DOHH2 (cell line): ENCODE data around the gene MED17.

Experiments
- H3F3A ChIP-seq: fragments of 200-600 bp; sonication (generic), shearing (Covaris generic); 2 replicates; pipeline ENCODE4 v1.6.0; 2016; ENCODE audit warnings: antibody characterized with exemption, mild to moderate bottlenecking; ENCODE audit not compliant: control insufficient read depth, insufficient read depth
- H3K27ac ChIP-seq: fragments of 200-600 bp; sonication (generic); 2 replicates; pipeline ENCODE4 v1.5.1; 2014; ENCODE audit warnings: low read depth, mild to moderate bottlenecking, low read length, moderate library complexity
- H3K27me3 ChIP-seq: fragments of 200-600 bp; sonication (generic); 2 replicates; pipeline ENCODE4 v1.6.1; 2014; ENCODE audit warnings: mild to moderate bottlenecking, low read length, mixed read lengths; ENCODE audit not compliant: control insufficient read depth
- H3K36me3 ChIP-seq: fragments of 200-600 bp; sonication (generic); 2 replicates; pipeline ENCODE4 v1.6.1; 2014; ENCODE audit warnings: mild to moderate bottlenecking, low read length, moderate library complexity, mixed read lengths; ENCODE audit not compliant: control insufficient read depth
- H3K4me1 ChIP-seq: fragments of 200-600 bp; sonication (generic); 2 replicates; pipeline ENCODE4 v1.6.1; 2014; ENCODE audit warnings: mild to moderate bottlenecking, low read length, mixed read lengths; ENCODE audit not compliant: control insufficient read depth
- H3K4me2 ChIP-seq: fragments of 200-600 bp; sonication (generic); 2 replicates; pipeline ENCODE4 v1.6.0; 2014; ENCODE audit warnings: mild to moderate bottlenecking, low read length, moderate library complexity
- H3K4me3 ChIP-seq: fragments of 200-600 bp; sonication (generic); 2 replicates; pipeline ENCODE4 v1.5.1; 2014; ENCODE audit warnings: mild to moderate bottlenecking, low read length, mixed read lengths
- H3K79me2 ChIP-seq: fragments of 200-600 bp; sonication (generic); 2 replicates; pipeline ENCODE4 v1.6.1; 2014; ENCODE audit warnings: mild to moderate bottlenecking, low read length, mixed read lengths; ENCODE audit not compliant: control insufficient read depth
- H3K9me2 ChIP-seq: fragments of 200-600 bp; sonication (generic); replicated peaks from 2 replicates; pipeline ENCODE4 v1.6.1; 2014; ENCODE audit warnings: mild to moderate bottlenecking, low read length, mixed read lengths; ENCODE audit not compliant: control insufficient read depth
- H3K9me3 ChIP-seq: fragments of 200-600 bp; sonication (generic); 2 replicates; pipeline ENCODE4 v1.6.1; 2014; ENCODE audit warnings: antibody characterized with exemption, low read length, mixed read lengths; ENCODE audit not compliant: control insufficient read depth, insufficient read depth
- H4K20me1 ChIP-seq: fragments of 200-600 bp; sonication (generic); 2 replicates; pipeline ENCODE4 v1.6.0; 2014; ENCODE audit warnings: low read depth, mild to moderate bottlenecking, antibody characterized with exemption, low read length, moderate library complexity; ENCODE audit not compliant: control insufficient read depth, insufficient read depth
- EZH2phosphoT487 ChIP-seq: fragments of 200-600 bp; sonication (generic); IDR thresholded peaks from 2 replicates; pipeline ENCODE4 v1.6.1; 2017; ENCODE audit warnings: borderline replicate concordance, mild to moderate bottlenecking, antibody characterized with exemption, low read length, moderate library complexity, mixed read lengths
- TF ChIP-seq, protein P1 (sequence below): fragments of 200-600 bp; sonication (generic); IDR thresholded peaks from one replicate; pipeline ENCODE4 v1.5.1; 2014; ENCODE audit warnings: antibody characterized with exemption, mild to moderate bottlenecking, low read depth, low read length; ENCODE audit not compliant: poor library complexity, severe bottlenecking

MED17 gene

GRCh38 chr11:93820847-93821246, 36.8 kb downstream of the MED17 start:
- no peak overlapping the region for H3K27ac ChIP-seq

DNA sequence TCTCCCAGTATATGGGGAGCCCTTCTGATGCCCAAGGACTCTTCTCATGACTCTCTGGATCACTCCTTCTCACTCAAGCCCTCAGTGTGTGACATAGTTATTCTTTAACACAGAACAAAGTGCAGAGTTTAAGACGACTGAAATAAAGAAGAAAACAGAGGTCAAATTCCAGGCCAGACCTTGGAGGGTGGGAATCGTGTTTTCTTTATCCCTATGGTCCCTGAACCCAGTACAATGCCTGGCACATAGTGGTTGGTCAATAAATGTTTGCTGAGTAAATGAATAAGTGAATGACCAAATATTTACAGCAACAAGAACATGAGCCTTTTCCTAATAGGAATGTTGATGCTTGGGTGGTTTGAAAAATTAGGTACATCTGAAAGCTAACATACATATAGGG, 37.5 kb downstream of the MED17 start:
- H3K4me1 ChIP-seq: no peaks in the 10 kb centered on the region
- H3K9me2 ChIP-seq: no peaks in the 10 kb centered on the region
- no peaks in the 10 kb centered on the region for H3K36me3 ChIP-seq
- no peaks in the 10 kb centered on the region for H3K9me3 ChIP-seq
- H3K4me3 ChIP-seq: no peak overlapping the region
- no peaks in the 10 kb centered on the region for H4K20me1 ChIP-seq
- no peaks in the 10 kb centered on the region for H3K79me2 ChIP-seq
- H3K27me3 ChIP-seq: no peaks in the 10 kb centered on the region
- H3K27ac ChIP-seq: no peak overlapping the region
- no peak overlapping the region for H3K4me2 ChIP-seq
- peaks cover 8% of the 10 kb centered on the region; the same call in 1 of the 2 replicates for H3F3A ChIP-seq
- TF ChIP-seq, protein P1, sequence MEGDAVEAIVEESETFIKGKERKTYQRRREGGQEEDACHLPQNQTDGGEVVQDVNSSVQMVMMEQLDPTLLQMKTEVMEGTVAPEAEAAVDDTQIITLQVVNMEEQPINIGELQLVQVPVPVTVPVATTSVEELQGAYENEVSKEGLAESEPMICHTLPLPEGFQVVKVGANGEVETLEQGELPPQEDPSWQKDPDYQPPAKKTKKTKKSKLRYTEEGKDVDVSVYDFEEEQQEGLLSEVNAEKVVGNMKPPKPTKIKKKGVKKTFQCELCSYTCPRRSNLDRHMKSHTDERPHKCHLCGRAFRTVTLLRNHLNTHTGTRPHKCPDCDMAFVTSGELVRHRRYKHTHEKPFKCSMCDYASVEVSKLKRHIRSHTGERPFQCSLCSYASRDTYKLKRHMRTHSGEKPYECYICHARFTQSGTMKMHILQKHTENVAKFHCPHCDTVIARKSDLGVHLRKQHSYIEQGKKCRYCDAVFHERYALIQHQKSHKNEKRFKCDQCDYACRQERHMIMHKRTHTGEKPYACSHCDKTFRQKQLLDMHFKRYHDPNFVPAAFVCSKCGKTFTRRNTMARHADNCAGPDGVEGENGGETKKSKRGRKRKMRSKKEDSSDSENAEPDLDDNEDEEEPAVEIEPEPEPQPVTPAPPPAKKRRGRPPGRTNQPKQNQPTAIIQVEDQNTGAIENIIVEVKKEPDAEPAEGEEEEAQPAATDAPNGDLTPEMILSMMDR: no peak
- TF ChIP-seq EZH2phosphoT487: no peak

More at GRCh38 chr11:93820847-93821246, 36.8 kb downstream of the MED17 start:
- no peaks in the 10 kb centered on the region for H3K9me3 ChIP-seq
- peaks cover 12% of the 10 kb centered on the region for H3F3A ChIP-seq
- no peak overlapping the region for H3K4me3 ChIP-seq
- no peaks in the 10 kb centered on the region for H3K36me3 ChIP-seq
- no peaks in the 10 kb centered on the region for H3K9me2 ChIP-seq
- H3K4me1 ChIP-seq: no peaks in the 10 kb centered on the region
- H4K20me1 ChIP-seq: no peaks in the 10 kb centered on the region
- no peaks in the 10 kb centered on the region for H3K27me3 ChIP-seq
- H3K79me2 ChIP-seq: no peaks in the 10 kb centered on the region
- TF ChIP-seq EZH2phosphoT487: no peak
- TF ChIP-seq, protein P1: no peak
- H3K4me2 ChIP-seq: no peak overlapping the region

DNA sequence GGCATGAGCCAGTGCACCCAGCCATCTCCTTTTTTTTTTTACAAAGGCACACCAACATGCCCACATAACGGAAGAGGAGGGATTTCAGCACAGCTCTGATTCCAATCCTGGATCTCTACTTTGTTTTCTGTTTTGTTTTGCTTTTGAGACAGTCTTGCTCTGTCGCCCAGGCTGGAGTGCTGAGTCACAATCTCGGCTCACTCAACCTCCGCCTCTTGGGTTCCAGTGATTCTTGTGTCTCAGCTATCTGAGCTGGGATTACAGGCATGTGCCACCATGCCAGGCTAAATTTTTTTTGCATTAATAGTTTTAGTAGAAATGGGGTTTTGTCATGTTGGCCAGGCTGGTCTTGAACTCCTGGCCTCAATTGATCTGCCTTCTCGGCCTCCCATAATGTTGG, 38.3 kb downstream of the MED17 start:
- Histone ChIP-seq H3K4me2 (no peak overlapping the region), H3K79me2 (no peaks in the 10 kb centered on the region), H3K27me3 (no peaks in the 10 kb centered on the region), H3K4me3 (no peak overlapping the region), H3K36me3 (no peaks in the 10 kb centered on the region), H3K9me2 (no peaks in the 10 kb centered on the region), H3K27ac (no peak overlapping the region), H3F3A (0 out of 2 replicates have a peak, but pooled peaks cover 5% of the 10 kb centered on the region), H3K9me3 (no peaks in the 10 kb centered on the region), H3K4me1 (no peaks in the 10 kb centered on the region), H4K20me1 (no peaks in the 10 kb centered on the region)
- no peak for TF ChIP-seq EZH2phosphoT487
- TF ChIP-seq, protein P1: no peak
